ENCODE measurements around the gene VWA1.
"Not testable (repeated sequence)": the region's sequence is repeated elsewhere in the genome, so short reads cannot be mapped to it uniquely, and the experiment has no call there.

Gene VWA1

DNA sequence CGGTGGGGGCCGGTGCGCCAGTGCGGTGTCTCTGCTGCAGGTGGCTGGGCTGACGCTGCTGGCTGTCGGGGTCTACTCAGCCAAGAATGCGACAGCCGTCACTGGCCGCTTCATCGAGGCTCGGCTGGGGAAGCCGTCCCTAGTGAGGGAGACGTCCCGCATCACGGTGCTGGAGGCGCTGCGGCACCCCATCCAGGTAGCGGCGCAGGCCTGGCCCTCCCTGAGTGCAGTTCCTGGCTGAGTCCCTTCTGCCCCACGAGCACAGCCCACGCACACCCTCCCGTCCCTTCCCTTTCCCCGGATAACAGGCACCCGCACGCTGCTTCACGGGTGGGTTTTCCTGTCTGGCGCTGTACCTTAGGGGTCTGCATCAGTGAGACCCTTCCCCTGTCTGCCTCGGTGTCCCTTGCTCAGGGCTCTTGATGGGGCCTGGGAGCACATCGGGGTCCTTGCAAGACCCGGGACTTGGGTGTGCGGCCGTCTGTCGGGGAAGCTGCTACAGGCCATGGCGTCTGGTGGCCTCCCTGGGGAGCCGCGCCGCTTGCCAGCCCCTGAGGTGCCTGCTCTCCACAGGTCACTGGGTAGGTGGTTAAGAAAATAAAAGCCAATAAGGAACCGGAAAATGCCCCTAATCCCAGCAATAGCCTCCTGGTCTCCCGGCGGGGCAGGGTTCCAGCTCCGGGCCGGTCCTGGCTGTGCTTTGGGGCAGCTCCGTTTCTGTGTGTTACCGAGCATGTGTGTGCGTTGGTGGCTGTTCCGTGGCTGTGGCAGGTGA, 49.7 kb downstream of the VWA1 start:
- not testable (repeated sequence) for DNase-seq (ENCODE audit: low spot score)

DNA sequence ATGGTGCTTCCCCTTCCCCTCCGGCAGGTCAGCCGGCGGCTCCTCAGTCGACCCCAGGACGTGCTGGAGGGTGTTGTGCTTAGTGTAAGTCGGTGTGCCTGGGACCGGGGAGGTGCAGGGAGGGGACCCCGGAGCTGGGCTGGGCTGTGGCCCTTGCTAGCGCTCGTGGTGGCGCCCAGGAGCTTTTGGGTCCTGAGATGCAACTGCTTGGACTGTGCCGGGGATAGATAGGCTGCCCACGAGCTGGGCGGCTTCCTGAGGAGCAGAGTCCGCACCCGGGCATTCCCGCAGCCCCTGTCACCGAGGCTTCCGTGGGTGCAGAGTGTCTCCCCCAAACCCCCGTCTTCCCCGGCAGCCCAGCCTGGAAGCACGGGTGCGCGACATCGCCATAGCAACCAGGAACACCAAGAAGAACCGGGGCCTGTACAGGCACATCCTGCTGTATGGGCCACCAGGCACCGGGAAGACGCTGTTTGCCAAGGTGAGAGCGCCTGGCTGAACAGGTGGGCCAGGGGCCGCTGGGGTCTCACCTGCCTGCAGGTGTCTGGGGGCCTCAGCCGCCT, 50.3 kb downstream of the VWA1 start:
- DNase-seq (ENCODE audit: low spot score), result not testable (repeated sequence)

DNA sequence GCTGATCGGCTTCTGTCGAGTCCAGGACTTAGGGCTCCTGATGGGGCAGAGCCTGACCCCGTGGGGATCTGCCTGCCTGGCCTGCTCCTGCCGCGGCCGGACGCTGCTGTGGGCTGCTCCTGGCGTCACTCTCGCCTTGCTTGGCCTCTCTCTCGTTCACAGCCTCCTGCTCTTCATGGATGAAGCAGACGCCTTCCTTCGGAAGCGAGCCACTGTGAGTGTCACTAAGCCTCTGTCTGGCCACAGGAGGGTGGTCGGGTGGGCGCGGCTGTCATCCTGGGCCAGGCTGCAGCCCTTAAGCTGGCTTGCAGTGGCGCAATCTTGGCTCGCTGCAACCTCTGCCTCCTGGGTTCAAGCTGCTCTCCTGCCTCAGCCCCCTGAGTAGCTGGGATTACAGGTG, 52.2 kb downstream of the VWA1 start:
- no peak for DNase-seq (ENCODE audit: low spot score)

DNA sequence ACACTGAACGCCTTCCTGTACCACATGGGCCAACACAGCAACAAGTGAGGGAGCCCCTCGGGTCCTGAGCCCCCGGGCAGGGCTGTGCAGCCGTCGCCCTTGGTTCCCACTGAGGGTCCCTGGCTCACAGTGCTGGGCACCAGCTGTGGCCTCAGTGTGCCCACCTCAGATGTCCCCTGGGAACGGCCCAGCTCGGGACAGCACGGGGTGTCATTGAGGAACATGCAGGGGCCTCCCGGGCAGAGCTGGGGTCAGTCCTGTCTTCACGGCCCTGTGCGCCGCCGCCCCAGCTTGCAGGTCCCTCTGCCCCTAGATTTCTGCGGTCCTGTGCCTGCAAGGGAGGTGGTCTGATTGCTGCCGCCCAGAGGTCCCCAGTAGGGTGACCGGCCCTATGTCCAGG, 53.7 kb downstream of the VWA1 start:
- DNase-seq (ENCODE audit: low spot score), result no peak

DNA sequence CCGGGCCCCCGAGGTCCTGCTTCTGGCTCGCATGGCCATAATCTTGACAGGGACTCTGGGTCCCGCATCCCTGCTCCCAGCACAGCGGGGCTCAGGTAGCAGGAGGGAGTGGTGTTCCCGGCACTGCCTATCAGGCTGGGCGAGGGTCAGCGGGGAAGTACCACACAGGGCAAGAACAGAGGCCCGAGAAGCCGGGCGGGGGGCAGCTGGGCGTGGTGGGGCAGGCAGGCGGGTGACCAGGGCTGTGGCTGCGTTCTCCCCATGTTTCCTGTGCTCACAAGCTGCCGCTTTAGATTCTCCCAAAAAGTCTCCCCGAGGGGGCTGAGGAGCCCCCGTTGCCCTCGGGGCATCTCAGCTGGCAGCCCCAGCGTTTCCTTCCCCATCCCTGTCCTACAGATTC, 54.4 kb downstream of the VWA1 start:
- no peak for DNase-seq (ENCODE audit: low spot score)

DNA sequence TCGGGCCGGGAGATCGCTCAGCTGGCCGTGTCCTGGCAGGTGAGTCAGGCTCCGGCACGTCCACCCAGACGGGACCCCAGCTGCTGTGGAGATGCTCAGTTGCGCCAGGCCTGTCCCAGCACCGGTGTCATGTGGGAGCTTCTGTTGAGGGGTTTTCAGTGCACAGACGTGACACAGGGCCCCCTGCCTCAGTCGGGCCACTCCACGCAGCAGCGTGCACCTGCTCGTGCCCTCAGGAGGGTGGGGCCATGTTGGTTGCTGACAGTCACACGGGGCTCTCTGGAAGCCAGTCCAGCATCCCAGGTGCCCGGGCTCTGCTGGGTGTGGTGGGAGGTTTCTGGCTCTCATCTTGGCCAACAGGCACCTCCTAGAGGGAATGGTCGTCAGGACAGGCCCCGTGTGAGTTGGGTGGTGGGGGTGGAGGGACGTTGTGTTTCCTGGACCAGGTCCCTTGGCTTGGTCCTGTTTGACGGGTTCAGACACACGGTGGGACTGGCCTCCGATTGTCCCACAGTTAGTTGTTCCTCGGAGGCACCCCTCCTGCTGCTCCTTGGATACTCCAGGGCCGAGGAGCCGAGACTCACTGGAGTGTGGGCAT, 55.2 kb downstream of the VWA1 start:
- no peak for DNase-seq (ENCODE audit: low spot score)

DNA sequence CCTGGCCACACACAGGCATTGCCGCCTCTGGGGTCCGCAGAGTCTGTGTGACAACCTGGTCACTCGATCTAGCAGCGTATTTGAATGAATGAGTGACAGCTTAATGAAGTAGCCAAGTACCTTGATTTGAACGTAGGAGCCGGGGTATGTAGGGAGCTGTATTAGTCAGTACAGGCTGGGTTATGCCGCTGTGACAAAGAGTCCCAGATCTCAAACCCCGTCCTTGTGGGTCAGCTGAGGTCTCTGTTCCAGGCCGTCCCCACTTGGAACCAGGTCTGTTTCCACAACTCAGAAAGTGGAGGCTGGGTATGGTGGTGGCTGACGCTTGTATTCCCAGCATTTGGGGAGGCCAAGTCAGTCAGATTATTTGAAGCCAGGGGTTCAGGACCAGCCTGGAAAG, 56.1 kb downstream of the VWA1 start:
- no peak for DNase-seq (ENCODE audit: low spot score)
